HFFc6 (cell line): ENCODE data around the gene FSTL3. TPM values are rescaled to one million over a fixed set of nuclear protein-coding genes. Genes with fewer than 3 reads are reported as not detected.

Experiments
- DNase-seq: peaks from one replicate; pipeline ENCODE4 v3.0.0-alpha.2; 2018
- H3K27ac Mint-ChIP-seq: 2 replicates; pipeline ENCODE4 v1.8.0; 2020; ENCODE audit warnings: mild to moderate bottlenecking, mixed read lengths
- H3K27me3 Mint-ChIP-seq: 2 replicates; pipeline ENCODE4 v1.8.0; 2021; ENCODE audit warnings: mild to moderate bottlenecking, moderate library complexity, mixed read lengths; ENCODE audit not compliant: insufficient read depth
- H3K36me3 Mint-ChIP-seq: 2 replicates; pipeline ENCODE4 v1.8.0; 2021; ENCODE audit warnings: low read depth, mixed read lengths
- H3K4me1 Mint-ChIP-seq: 2 replicates; pipeline ENCODE4 v1.8.0; 2020; ENCODE audit warnings: low read depth, mixed read lengths
- H3K4me3 Mint-ChIP-seq: 2 replicates; pipeline ENCODE4 v1.8.0; 2020; ENCODE audit warnings: mild to moderate bottlenecking, moderate library complexity, mixed read lengths
- H3K9me3 Mint-ChIP-seq: 2 replicates; pipeline ENCODE4 v1.8.0; 2020; ENCODE audit warnings: mild to moderate bottlenecking, mixed read lengths
- CTCF ChIP-seq: fragments of 200-600 bp; sonication (generic); IDR thresholded peaks from 2 replicates; pipeline ENCODE4 v1.5.0; 2021; ENCODE audit warnings: antibody characterized with exemption, mild to moderate bottlenecking
- total RNA-seq, 6 experiments: library from RNA; stranded (reverse); fragmentation: NEBNext Ultra II Directional; extraction: Animal tissue kit (Norgen Biotek cat#: 25700); gene quantifications; 2 replicates in 1 of 6; 3 replicates in 5 of 6; pipeline ENCODE4 v1.2.3, GENCODE V29; 2021

FSTL3 gene
- total RNA-seq, 6 experiments from 2014 or later = 97.1 to 123 (median 101) TPM

DNA sequence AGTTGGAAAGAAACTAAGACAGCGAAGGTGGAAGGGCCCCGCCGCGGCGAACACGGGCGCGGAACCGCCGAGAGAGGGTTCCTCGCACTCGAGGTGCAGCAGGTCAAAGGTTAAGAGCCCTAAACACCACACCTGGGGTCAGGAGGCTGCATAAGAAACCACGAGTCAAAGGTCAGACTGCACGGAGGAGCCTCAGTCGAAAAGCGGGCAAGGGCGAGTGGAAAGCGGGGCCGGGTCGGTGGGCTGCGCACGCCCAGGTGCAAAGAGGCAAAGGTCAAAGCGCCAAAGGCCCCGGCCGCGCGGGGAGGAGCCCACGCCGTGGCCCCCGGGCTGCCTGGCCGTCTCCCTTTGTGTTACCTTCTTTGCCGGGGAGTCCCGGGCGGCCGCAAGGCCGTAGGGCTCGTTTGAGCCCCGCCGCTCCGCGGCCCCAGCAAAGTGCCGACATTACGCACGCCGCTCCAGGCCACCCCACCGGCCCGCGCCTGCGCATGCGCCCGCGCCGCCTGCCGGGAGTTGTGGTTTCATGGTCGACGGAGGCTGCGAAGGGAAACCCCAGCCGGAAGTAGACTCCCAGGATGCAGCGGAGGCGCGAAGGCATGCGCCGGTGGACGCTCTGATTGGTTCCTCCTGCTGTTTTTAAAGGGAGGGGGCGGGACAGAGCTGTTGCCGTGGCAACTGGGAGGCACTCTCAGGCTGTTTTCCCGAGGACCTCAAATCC, 43.0 kb upstream of the FSTL3 start, which contains the start of gene POLRMT:
Gene POLRMT, minus strand, starts transcription at position 470 of the 718 bp plus-strand sequence. Its CDS starts 25 bp downstream, at position 445.
- DNase-seq = peak; percentile 98
- H3K9me3 Mint-ChIP-seq = no peaks in the 10 kb centered on the region
- H3K4me1 Mint-ChIP-seq = peaks cover 15% of the 10 kb centered on the region
- H3K27me3 Mint-ChIP-seq = peaks cover 7% of the 10 kb centered on the region; the same call in 1 of the 2 replicates
- no peak for TF ChIP-seq CTCF
- H3K27ac Mint-ChIP-seq = peak within 1 kb of the TSS; percentile 92
- peaks cover 10% of the 10 kb centered on the region for H3K36me3 Mint-ChIP-seq
- H3K4me3 Mint-ChIP-seq = peak within 1 kb of the TSS; percentile 96

DNA sequence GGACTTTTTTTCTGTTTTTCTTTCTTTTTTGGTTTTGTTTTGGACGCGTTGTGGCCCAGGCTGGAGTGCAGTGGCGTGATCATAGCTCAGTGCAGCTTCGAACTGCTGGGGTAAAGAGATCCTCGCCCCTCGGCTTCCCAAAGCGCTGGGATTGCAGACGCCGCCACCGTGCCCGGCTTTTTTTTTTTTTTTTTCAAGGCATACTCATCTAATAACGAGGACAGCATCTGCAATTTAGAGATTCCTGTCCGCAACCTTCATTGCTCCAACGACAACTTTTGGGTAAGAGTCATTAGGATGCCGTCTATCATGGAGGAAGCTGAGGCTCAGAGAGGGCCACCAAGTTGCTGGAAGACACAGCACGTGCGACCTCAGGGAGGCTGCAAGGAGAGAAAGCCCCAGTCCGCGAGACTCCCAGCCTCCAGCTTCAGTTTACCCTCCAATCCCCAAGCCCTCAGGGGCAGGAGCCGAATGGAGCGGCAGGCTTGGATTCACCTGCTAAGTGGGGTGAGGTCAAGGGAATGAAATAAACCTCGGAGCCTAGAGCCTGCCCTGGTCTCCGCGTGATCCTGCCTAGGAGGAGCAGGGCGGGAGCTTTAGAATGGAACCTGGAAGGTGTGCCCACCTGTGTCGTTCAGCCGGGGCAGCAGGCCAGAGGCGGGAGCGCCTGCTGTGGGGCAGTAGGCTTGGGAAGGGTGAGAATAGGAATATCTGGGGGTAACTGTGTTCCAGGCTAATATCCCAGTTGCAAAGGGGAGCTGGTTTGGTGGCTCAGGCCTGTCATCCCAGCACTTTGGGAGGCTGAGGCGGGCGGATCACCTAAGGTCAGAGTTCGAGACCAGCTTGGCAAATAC, 42.2 kb upstream of the FSTL3 start:
- H3K36me3 Mint-ChIP-seq = peaks cover 2% of the 10 kb centered on the region
- H3K4me3 Mint-ChIP-seq = peak overlapping the region; percentile 96
- H3K27ac Mint-ChIP-seq = peak overlapping the region; percentile 92
- no peaks in the 10 kb centered on the region for H3K9me3 Mint-ChIP-seq
- TF ChIP-seq CTCF = no peak
- H3K4me1 Mint-ChIP-seq = peaks cover 15% of the 10 kb centered on the region
- peaks cover 7% of the 10 kb centered on the region; the same call in 1 of the 2 replicates for H3K27me3 Mint-ChIP-seq
- peak; percentile 5 for DNase-seq

DNA sequence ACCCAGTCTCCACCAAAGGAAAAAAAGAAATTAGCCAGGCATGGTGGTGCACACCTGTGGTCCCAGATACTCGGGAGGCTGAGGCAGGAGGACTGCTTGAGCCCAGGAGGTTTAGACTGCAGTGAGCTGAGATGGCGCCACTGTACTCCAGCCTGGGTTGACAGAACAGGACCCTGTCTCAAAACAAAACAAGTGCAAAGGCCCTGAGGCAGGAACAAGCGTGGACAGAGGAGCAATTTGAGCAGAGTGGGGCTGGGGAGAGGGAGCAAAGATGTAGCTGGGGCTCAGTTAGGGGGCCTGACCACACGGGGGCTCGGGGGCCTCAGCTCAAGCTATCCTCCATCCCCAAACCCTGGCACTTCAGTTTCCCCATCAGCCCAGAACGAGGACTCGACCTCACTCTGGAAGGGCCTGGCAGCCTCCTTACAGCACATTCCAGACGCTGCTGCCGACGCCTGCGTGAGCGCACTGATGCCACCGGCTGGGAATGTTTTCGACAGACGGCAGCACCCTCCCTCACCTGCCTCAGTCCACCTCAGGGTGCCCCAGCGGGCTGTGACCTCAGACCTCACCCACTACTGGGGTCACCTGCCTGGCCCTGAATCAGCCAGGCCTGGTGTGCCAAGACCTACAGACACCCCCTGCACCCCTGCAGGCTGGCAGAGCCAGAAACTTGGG, 41.1 kb upstream of the FSTL3 start:
- H3K4me3 Mint-ChIP-seq = no peak overlapping the region

GRCh38 chr19:638906-639252, 37.3 kb upstream of the FSTL3 start:
- no peaks in the 10 kb centered on the region for H3K9me3 Mint-ChIP-seq
- peaks cover 6% of the 10 kb centered on the region for H3K27me3 Mint-ChIP-seq
- H3K27ac Mint-ChIP-seq = no peak overlapping the region; the same call in 1 of the 2 replicates
- DNase-seq = no peak
- H3K36me3 Mint-ChIP-seq = no peaks in the 10 kb centered on the region
- peaks cover 13% of the 10 kb centered on the region for H3K4me1 Mint-ChIP-seq
- TF ChIP-seq CTCF = no peak
- H3K4me3 Mint-ChIP-seq = peak overlapping the region; percentile 87

More for the DNA sequence above, 41.1 kb upstream of the FSTL3 start:
- Mint-ChIP-seq H3K36me3 (no peaks in the 10 kb centered on the region), H3K9me3 (no peaks in the 10 kb centered on the region), H3K27ac (no peak overlapping the region), H3K4me1 (peaks cover 21% of the 10 kb centered on the region), H3K27me3 (peaks cover 9% of the 10 kb centered on the region)
- TF ChIP-seq CTCF = no peak
- DNase-seq = no peak
